Measurements from ENCODE around the gene GPR142. TPM values are rescaled to one million over a fixed set of nuclear protein-coding genes. Genes with fewer than 3 reads are reported as not detected.

The GPR142 gene
- total and polyA plus RNA-seq, 2 of the 13 experiments (the other 11 are each of a cell fraction or from before 2014, with no cell fraction given) = not detected

GRCh38 chr17:74417178-74418045 is 50.1 kb downstream of the GPR142 start (continued):
- TF ChIP-seq ZBTB38 (CRISPR knock-in tag; IDR thresholded peaks at IDR 0.05) (peak; percentile 17; the same call in 1 of the 2 replicates), IRF1 (CRISPR knock-in tag; IDR thresholded peaks at IDR 0.05; ENCODE audit: low read depth) (no peak), ELF4 (CRISPR knock-in tag; IDR thresholded peaks at IDR 0.05; ENCODE audit: borderline replicate concordance) (no peak), CBX5 (CRISPR knock-in tag; IDR thresholded peaks at IDR 0.05; ENCODE audit: borderline replicate concordance) (peak; percentile 56), ZNF18 (CRISPR knock-in tag; IDR thresholded peaks at IDR 0.05; ENCODE audit: insufficient replicate concordance) (peak; percentile 58), RXRB (CRISPR knock-in tag; IDR thresholded peaks at IDR 0.05; ENCODE audit: borderline replicate concordance) (0 out of 2 replicates have a peak, but pooled peaks have one; percentile 39), HNF1A (IDR thresholded peaks at IDR 0.05; ENCODE audit: low read depth) (peak; percentile 86), HNF1A (CRISPR knock-in tag; IDR thresholded peaks at IDR 0.05; ENCODE audit: borderline replicate concordance) (peak; percentile 90; the same call in 1 of the 2 replicates), PHF5A (CRISPR knock-in tag; IDR thresholded peaks at IDR 0.05; ENCODE audit: low read depth, unreplicated experiment) (no peak), KDM5A (IDR thresholded peaks at IDR 0.05; ENCODE audit: borderline replicate concordance, low read length) (no peak), EP300 (IDR thresholded peaks at IDR 0.05; ENCODE audit: low read depth in 2 of 2, low read length in 2 of 2) (no peak; a peak in 1 of 4 replicates), EP300 (CRISPR knock-in tag; IDR thresholded peaks at IDR 0.05; ENCODE audit: borderline replicate concordance) (no peak), MTA3 (CRISPR knock-in tag; IDR thresholded peaks at IDR 0.05) (no peak), BATF2 (CRISPR knock-in tag; IDR thresholded peaks at IDR 0.05) (no peak), SMARCE1 (IDR thresholded peaks at IDR 0.05; ENCODE audit: borderline replicate concordance) (no peak), GTF2F1 (IDR thresholded peaks at IDR 0.05; ENCODE audit: low read length) (no peak), ZNF615 (CRISPR knock-in tag; IDR thresholded peaks at IDR 0.05; ENCODE audit: borderline replicate concordance) (no peak), ZNF576 (CRISPR knock-in tag; IDR thresholded peaks at IDR 0.05) (no peak), ZFP1 (CRISPR knock-in tag; IDR thresholded peaks at IDR 0.05) (no peak; the same call in 1 of the 2 replicates), HES4 (CRISPR knock-in tag; IDR thresholded peaks at IDR 0.05; ENCODE audit: borderline replicate concordance) (no peak), MATR3 (CRISPR knock-in tag; IDR thresholded peaks at IDR 0.05) (no peak)

All from HepG2 (cell line).